GM18502 (cell line): ENCODE measurements around the gene ALOX12.
"Not testable (repeated sequence)": the region's sequence is repeated elsewhere in the genome, so short reads cannot be mapped to it uniquely, and the experiment has no call there.

Experiments
- ATAC-seq: cut with Tn5 transposase; IDR thresholded peaks from one replicate; pipeline ENCODE4 v1.9.1; 2021; ENCODE audit warnings: mild to moderate bottlenecking; ENCODE audit not compliant: unreplicated experiment, poor library complexity

ALOX12 gene

DNA sequence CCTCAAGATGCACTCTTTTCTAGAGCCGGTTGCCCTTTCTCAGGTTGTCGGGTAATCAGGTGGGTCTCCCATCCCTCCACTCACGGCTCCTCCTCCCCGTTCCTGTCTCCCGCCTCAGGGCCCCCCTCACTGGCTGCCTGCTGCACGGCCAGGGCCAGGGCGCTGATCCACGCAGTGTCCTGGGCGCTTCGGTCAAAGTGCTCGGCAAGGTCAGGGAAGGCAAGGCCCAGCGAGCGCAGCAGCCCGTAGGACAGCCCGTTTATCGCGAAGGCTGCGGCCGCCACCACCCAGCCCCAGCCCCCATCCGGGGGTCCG is 47.3 kb downstream of the ALOX12 start:
- ATAC-seq: no peak

DNA sequence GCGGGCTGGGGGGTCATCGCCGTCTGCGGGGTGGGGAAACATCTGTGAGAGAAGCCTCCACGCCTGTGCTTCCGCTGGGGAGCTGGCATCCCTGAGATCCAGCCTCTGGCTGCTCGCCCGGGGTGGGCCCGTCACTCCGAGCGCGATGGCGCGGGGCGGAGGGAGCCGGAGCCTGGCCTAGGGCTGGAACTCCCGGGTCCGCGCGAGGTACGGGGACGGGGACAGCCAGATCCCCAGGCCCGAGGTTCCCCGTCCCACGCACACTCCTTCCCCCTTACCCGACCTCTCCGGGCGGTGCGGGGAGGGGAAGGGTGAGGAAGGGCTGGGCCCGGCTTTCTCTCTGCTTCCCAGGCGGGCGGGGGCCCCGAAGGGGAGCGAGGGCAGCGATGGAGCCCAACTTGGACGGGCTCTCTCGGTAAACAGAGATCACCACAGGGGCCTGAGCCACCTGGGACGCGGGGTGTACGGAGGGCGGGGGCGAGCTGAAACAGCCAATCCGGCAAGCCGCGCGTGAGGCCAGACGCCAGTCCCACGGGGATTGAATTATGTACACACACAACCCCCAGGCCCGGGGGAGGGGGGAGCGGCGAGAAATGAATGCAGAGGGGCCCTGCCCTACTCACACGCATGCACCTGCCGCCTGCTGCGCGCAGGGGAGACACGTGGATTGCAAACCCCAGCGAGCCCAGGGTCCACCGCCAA is 47.8 kb downstream of the ALOX12 start, which contains the start of gene SLC16A11:
SLC16A11 (minus strand) TSS at position 596 of the 702 bp plus-strand sequence; CDS start at position 17, 579 bp downstream.
- no peak for ATAC-seq

DNA sequence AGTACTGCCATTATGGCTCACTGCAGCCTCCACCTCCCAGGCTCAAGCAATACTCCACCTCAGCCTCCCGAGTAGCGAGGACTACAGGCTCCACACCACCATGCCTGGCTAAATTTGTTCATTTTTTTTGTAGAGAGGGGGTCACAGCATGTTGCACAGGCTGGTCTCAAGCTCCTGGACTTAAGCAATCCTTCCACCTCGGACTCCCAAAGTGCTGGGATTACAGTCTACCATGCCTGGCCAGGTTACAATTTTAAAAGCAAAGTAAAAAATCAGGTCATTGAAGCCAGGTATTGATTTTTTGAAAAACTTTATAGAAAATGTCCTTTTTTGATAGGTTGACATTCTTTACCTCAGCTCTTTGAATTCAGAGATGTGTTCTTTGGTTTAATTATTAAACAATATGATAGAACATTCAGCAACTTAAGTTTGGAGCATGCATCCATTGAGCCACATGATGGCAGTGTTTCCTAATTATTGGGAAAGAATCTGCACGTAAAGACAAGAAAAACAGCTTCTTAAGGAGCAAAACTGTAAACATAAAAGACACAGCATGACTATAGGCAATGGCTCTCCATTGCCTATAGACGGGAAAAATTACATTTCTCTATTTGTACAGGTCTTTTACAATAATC is 49.8 kb downstream of the ALOX12 start:
- no peak for ATAC-seq

DNA sequence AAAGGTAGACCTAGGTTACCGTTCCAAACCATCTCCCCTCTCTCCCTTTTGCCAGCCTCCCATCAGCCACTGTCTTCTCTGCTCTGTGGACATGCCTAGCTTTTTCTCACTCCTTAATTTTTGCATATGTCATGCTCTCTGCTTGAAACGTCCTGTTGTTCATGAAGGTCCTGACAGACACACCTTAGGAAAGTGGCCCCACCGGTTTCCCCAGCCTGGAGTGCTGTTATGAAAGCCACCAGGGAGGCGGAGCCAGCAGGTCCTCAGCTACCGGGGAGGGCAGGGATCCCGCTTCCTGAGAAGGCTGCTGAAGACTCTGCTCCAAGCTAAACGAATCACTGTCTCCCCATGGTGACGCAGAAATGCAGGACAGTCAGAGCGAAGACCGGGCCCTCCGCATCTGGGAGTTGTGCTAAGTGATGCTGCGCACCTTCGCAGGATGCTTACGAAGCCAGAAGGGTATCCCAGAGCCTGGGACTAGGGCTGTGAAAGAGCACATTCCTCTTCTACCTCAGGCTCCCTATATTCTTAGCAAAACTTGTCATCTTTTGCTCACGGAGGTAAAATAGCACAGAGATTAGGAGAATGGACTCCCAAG is 50.4 kb downstream of the ALOX12 start:
- no peak for ATAC-seq

DNA sequence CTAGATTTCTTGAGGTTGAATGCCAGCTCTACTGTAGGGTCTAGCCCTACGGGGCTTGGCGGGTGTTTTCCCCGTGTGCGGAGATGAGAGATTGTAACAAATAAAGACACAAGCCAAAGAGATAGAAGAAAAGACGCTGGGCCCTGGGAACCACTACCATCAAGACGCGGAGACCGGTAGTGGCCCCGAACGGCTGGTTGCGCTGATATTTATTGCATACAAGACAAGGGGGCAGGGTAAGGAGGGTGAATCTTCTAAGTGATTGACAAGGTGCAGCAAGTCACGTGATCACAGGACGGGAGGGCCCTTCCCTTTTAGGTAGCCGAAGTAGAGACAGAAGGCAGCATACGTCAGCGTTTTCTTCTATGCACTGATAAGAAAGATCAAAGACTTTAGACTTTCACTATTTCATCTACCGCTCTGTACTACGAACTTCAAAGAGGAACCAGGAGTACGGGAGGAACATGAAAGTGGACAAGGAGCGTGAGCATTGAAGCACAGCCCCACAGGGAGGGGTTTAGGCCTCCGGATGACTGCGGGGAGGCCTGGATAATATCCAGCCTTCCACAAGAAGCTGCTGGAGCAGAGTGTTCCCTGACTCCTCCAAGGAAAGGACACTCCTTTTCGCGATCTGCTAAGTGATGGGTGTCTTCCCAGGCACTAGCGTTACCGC is 51.0 kb downstream of the ALOX12 start:
- ATAC-seq: not testable (repeated sequence)

DNA sequence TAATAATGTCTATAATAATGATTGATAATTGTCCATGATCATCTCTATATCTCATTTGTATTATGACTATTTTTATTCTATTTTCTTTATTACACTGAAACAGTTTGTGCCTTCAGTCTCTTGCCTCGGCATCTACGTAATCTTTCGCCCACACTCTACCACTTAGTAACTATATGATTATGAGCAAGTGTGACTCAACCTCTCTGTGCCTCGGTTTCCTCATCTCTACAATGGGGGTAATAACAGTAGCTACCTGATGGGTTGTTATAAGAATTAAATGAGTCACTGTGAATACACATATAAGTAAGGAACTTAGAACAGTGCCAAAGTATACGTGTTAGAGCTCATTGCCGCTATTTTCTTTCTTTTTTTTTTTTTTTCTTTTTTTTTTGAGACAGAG is 51.7 kb downstream of the ALOX12 start:
- no peak for ATAC-seq

DNA sequence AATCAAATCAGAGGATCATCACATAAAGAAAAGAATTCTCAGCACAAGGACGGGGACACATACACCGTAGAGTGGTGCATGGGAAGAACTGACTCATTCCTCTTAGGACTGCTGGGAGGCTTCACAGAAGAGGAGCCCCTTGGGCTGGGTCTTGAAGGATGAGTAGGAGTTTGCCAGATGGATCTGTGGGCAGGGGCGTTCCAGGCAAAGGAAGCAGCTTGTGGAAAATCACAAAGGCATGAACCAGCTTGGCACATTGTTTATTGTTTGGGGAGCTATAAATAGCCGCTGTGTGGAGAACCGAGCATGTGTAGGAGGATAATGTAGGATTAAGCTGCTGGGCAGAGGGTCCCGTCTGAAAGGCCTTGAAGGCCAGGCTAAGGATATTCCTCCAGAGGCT is 53.1 kb downstream of the ALOX12 start:
- no peak for ATAC-seq

DNA sequence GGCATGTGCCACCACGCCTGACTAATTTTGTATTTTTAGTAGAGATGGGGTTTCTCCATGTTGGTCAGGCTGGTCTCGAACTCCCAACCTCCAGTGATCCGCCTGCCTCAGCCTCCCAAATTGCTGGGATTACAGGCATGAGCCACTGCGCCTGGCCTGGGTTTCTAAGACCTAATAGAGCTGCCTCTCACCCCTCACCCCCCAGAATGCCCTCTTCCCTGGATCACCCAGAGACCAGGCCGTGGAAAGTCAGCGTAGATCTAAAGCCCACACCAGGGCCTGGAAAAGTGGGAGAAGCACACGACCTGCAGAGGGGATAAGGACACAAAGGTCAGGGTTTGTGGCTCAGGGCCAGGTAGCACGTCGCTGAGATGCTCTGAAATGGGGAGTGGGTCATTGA is 54.7 kb downstream of the ALOX12 start:
- not testable (repeated sequence) for ATAC-seq

DNA sequence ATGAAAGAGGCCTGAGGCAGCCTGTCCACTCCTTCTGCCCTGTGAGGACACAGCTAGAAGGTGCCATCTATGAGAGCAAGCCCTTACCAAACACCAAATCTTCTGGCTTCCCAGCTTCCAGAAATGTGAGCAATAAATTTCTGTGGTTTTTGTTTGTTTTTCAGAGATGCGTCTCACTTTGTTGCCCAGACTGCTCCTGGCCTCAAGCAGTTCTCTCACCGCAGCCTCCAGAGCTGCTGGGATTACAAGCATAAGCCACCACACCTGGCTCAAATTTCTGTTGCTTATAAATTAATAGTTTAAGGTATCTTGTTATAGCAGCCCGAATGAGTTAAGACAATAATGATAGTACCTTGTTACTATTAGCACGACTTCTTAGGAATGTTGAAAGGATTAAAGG is 60.5 kb downstream of the ALOX12 start:
- no peak for ATAC-seq

DNA sequence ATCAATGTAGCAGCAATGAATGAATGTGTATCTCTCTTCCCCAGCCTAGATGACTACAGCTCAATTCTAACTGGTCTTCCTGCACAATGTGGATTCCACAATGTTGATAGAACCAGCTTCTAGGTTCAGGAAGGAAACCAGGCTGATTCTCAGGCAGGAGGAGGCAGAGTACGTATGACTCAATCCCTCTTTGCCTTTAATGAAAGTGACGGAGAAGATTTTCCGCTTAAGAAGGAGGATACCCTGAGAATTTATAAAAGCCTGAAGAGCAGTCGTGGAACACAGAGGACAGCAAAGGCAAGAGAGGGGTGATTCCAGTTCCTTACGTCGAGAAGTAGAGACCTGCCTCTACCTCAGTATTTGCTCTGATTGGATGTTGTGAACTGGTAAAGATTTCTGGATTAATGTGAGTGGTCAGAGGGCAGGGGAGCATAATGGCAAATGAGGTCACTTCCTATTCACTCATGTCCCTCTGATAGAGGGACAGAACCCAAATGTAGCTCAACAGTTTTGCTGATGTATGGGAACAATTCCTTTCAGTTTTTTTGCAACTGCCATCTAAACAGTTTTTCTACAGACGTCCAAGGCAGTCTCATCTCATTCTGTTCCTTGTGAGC is 63.1 kb downstream of the ALOX12 start:
- no peak for ATAC-seq
